ENCODE results near the gene ARHGEF12. TPM values are rescaled to one million over a fixed set of nuclear protein-coding genes. Genes with fewer than 3 reads are reported as not detected.

The ARHGEF12 gene
- polyA plus RNA-seq, 1 donor (not counting 4 experiments of a cell fraction or from before 2014, with no cell fraction given), result 28.8 TPM

- peaks cover 14% of the 10 kb centered on the region for H3K27me3 ChIP-seq (ENCODE audit: control insufficient read depth, extremely low read depth, insufficient read depth, low read length)
Measured at GRCh38 chr11:120525261-120526171, 189.3 kb downstream of the ARHGEF12 start.

GRCh38 chr11:120526241-120526640 is 190.0 kb downstream of the ARHGEF12 start:
- Histone ChIP-seq H3K27me3 (ENCODE audit: control insufficient read depth, extremely low read depth, insufficient read depth, low read length) (peaks cover 14% of the 10 kb centered on the region), H3K79me2 (ENCODE audit: control insufficient read depth, insufficient read depth, low read length) (no peaks in the 10 kb centered on the region), H3K9ac (ENCODE audit: control insufficient read depth, extremely low read depth, insufficient read depth, low read length) (no peak overlapping the region), H3K4me1 (ENCODE audit: control insufficient read depth, extremely low read depth, insufficient read depth, low read length) (no peaks in the 10 kb centered on the region), H4K20me1 (ENCODE audit: control insufficient read depth, extremely low read depth, insufficient read depth, low read length) (no peaks in the 10 kb centered on the region), H3K9me1 (ENCODE audit: control insufficient read depth, extremely low read depth, insufficient read depth, low read length) (no peaks in the 10 kb centered on the region), H3K9me3 (ENCODE audit: control insufficient read depth, low read depth, low read length) (no peaks in the 10 kb centered on the region), H3K4me2 (ENCODE audit: control insufficient read depth, extremely low read depth, insufficient read depth, low read depth, low read length) (no peak overlapping the region), H3K36me3 (ENCODE audit: control insufficient read depth in 2 of 2, extremely low read depth in 1 of 2, insufficient read depth in 2 of 2, low read length in 2 of 2) (no peaks in the 10 kb centered on the region), H3K4me3 (ENCODE audit: control insufficient read depth in 2 of 3, extremely low read depth in 1 of 3, insufficient read depth in 2 of 3, low read depth in 1 of 3, low read length in 3 of 3) (no peak overlapping the region), H3K27ac (ENCODE audit: control insufficient read depth, insufficient read depth, low read length) (no peak overlapping the region), H2AFZ (ENCODE audit: control insufficient read depth, low read length) (no peak overlapping the region)
- no peak for FAIRE-seq
- no peak for DNase-seq (ENCODE audit: low read depth, low spot score)
- dilution Hi-C loops (cut with MboI; ENCODE audit: extremely low pct_ligation_motif_present, low sequenced_read_pairs), result no loop called here
- TF ChIP-seq EZH2 (IDR thresholded peaks at IDR 0.05; ENCODE audit: low read length), result no peak
- no peak for TF ChIP-seq CTCF (optimal IDR thresholded peaks at IDR 0.05 in 1 of 3, IDR thresholded peaks at IDR 0.05 in 1 of 3, conservative IDR thresholded peaks at IDR 0.05 in 1 of 3; ENCODE audit: extremely low read depth in 1 of 3, insufficient read depth in 2 of 3, low read length in 3 of 3)

More at GRCh38 chr11:120525261-120526171, 189.3 kb downstream of the ARHGEF12 start:
- Histone ChIP-seq H4K20me1 (ENCODE audit: control insufficient read depth, extremely low read depth, insufficient read depth, low read length) (no peaks in the 10 kb centered on the region), H3K4me3 (ENCODE audit: control insufficient read depth in 2 of 3, extremely low read depth in 1 of 3, insufficient read depth in 2 of 3, low read depth in 1 of 3, low read length in 3 of 3) (no peak overlapping the region), H3K9ac (ENCODE audit: control insufficient read depth, extremely low read depth, insufficient read depth, low read length) (no peak overlapping the region), H3K27ac (ENCODE audit: control insufficient read depth, insufficient read depth, low read length) (no peak overlapping the region), H3K4me1 (ENCODE audit: control insufficient read depth, extremely low read depth, insufficient read depth, low read length) (no peaks in the 10 kb centered on the region), H3K4me2 (ENCODE audit: control insufficient read depth, extremely low read depth, insufficient read depth, low read depth, low read length) (no peak overlapping the region), H3K9me3 (ENCODE audit: control insufficient read depth, low read depth, low read length) (no peaks in the 10 kb centered on the region), H3K79me2 (ENCODE audit: control insufficient read depth, insufficient read depth, low read length) (no peaks in the 10 kb centered on the region), H2AFZ (ENCODE audit: control insufficient read depth, low read length) (no peak overlapping the region), H3K36me3 (ENCODE audit: control insufficient read depth in 2 of 2, extremely low read depth in 1 of 2, insufficient read depth in 2 of 2, low read length in 2 of 2) (no peaks in the 10 kb centered on the region), H3K9me1 (ENCODE audit: control insufficient read depth, extremely low read depth, insufficient read depth, low read length) (no peaks in the 10 kb centered on the region)
- no peak for FAIRE-seq
- dilution Hi-C loops (cut with MboI; ENCODE audit: extremely low pct_ligation_motif_present, low sequenced_read_pairs), result no loop called here
- TF ChIP-seq EZH2 (IDR thresholded peaks at IDR 0.05; ENCODE audit: low read length) (no peak), CTCF (optimal IDR thresholded peaks at IDR 0.05 in 1 of 3, IDR thresholded peaks at IDR 0.05 in 1 of 3, conservative IDR thresholded peaks at IDR 0.05 in 1 of 3; ENCODE audit: extremely low read depth in 1 of 3, insufficient read depth in 2 of 3, low read length in 3 of 3) (no peak)
- DNase-seq (ENCODE audit: low read depth, low spot score), result no peak
